ENCODE data around the gene STRADB. TPM values are rescaled to one million over a fixed set of nuclear protein-coding genes. Genes with fewer than 3 reads are reported as not detected.

The STRADB gene
- 19.9 to 24.2 TPM (median 22.2 TPM) in 5 replicates for total RNA-seq (2022; extraction: Qiagen RNA extraction)

GRCh38 chr2:201451292-201452057 is at the start of gene STRADB, which contains the start of gene TRAK2:
STRADB (plus strand) TSS chr2:201451740; CDS start chr2:201454841, 3,101 bp downstream.
TRAK2 (minus strand) TSS chr2:201451458; CDS start chr2:201420507, 30,951 bp downstream.

Other genes starting within 250 kb of the STRADB start
- 34.4 to 43.8 TPM (median 35.5 TPM) in 5 replicates for gene CASP8, start 191.2 kb upstream of the STRADB start, total RNA-seq (2022; extraction: Qiagen RNA extraction)
- 0.09 to 0.31 TPM (median 0.18 TPM) in 4 of 5 replicates, not detected in the other for gene FLACC1, start 94.4 kb upstream of the STRADB start, total RNA-seq (2022; extraction: Qiagen RNA extraction)
- 10.5 to 15.3 TPM (median 13.1 TPM) in 5 replicates for gene TRAK2, start 282 bp upstream of the STRADB start, total RNA-seq (2022; extraction: Qiagen RNA extraction)
- gene TMEM237, start 191.8 kb downstream of the STRADB start, total RNA-seq (2022; extraction: Qiagen RNA extraction) = 16.9 to 22.4 TPM (median 19.1 TPM) in 5 replicates
- 0.06 to 0.21 TPM (median 0.11 TPM) in 5 replicates for gene MPP4, start 246.9 kb downstream of the STRADB start, total RNA-seq (2022; extraction: Qiagen RNA extraction)

All from A549 treated with CORT108297 at 1 μM for 4 hours (cell line).